Hematopoietic multipotent progenitor cell treated with erythropoietin and hydrocortisone succinate and interleukin-3 and kit ligand, for 15 days (in vitro differentiated cells): ENCODE measurements around the gene CAMSAP1.
"Not testable (repeated sequence)": the region's sequence is repeated elsewhere in the genome, so short reads cannot be mapped to it uniquely, and the experiment has no call there.

Experiments
- DNase-seq: peaks from one replicate; pipeline ENCODE4 v3.0.0-alpha.2; 2015; ENCODE audit warnings: low spot score

The CAMSAP1 gene

GRCh38 chr9:135907431-135908092, at the start of gene CAMSAP1:
CAMSAP1 (minus strand) TSS chr9:135907546; CDS start chr9:135907159, 387 bp downstream.
- peak; percentile 95 for DNase-seq

- no peak for DNase-seq
Observed at GRCh38 chr9:135956802-135957174, 49.4 kb upstream of the CAMSAP1 start.

GRCh38 chr9:135955934-135956801, 48.8 kb upstream of the CAMSAP1 start:
- DNase-seq = peak; percentile 62

GRCh38 chr9:135952664-135953206, 45.4 kb upstream of the CAMSAP1 start:
- DNase-seq = peak; percentile 21

GRCh38 chr9:135951889-135952663, 44.7 kb upstream of the CAMSAP1 start:
- peak; percentile 98 for DNase-seq

- not testable (repeated sequence) for DNase-seq
Observed at GRCh38 chr9:135951310-135951709, 44.0 kb upstream of the CAMSAP1 start.

GRCh38 chr9:135950841-135951240, 43.5 kb upstream of the CAMSAP1 start:
- peak; percentile 46 for DNase-seq

- DNase-seq = peak; percentile 88
Observed at GRCh38 chr9:135950135-135950682, 42.9 kb upstream of the CAMSAP1 start.

GRCh38 chr9:135949501-135950134, 42.3 kb upstream of the CAMSAP1 start:
- DNase-seq = no peak

GRCh38 chr9:135948968-135949367, 41.6 kb upstream of the CAMSAP1 start:
- DNase-seq = no peak

GRCh38 chr9:135948446-135948845, 41.1 kb upstream of the CAMSAP1 start:
- DNase-seq = no peak

- DNase-seq = no peak
Observed at GRCh38 chr9:135947582-135947981, 40.2 kb upstream of the CAMSAP1 start.

- not testable (repeated sequence) for DNase-seq
Observed at GRCh38 chr9:135947105-135947504, 39.8 kb upstream of the CAMSAP1 start.

GRCh38 chr9:135946392-135946994, 39.1 kb upstream of the CAMSAP1 start:
- no peak for DNase-seq

GRCh38 chr9:135945969-135946368, 38.6 kb upstream of the CAMSAP1 start:
- no peak for DNase-seq

GRCh38 chr9:135944444-135945252, 37.3 kb upstream of the CAMSAP1 start:
- DNase-seq = no peak

- not testable (repeated sequence) for DNase-seq
Observed at GRCh38 chr9:135943604-135944003, 36.3 kb upstream of the CAMSAP1 start.

- DNase-seq = no peak
Observed at GRCh38 chr9:135941288-135941995, 34.1 kb upstream of the CAMSAP1 start.
